Fibroblast of lung (primary cell): ENCODE data around the gene COCH. TPM values are rescaled to one million over a fixed set of nuclear protein-coding genes. Genes with fewer than 3 reads are reported as not detected.

ENCODE experiments used
- DNase-seq, 2 donors: peaks; one replicate each; pipeline versions ENCODE4 v3.0.0 to v3.0.0-alpha.2; 2010; ENCODE audit warnings: low read depth in 2 of 2
- H2AFZ ChIP-seq: 2 replicates; pipeline ENCODE4 v1.5.1; 2012; ENCODE audit warnings: low read length, control low read depth, inconsistent platforms
- H3K27ac ChIP-seq: 2 replicates; pipeline ENCODE4 v1.5.1; 2011; ENCODE audit warnings: low read length, control low read depth; ENCODE audit not compliant: insufficient read depth
- H3K27me3 ChIP-seq: 2 replicates; pipeline ENCODE4 v1.5.1; 2011; ENCODE audit warnings: mild to moderate bottlenecking, low read length; ENCODE audit not compliant: control insufficient read depth, insufficient read depth
- H3K36me3 ChIP-seq: 2 replicates; pipeline ENCODE4 v1.5.1; 2011; ENCODE audit warnings: low read length; ENCODE audit not compliant: control insufficient read depth, insufficient read depth
- H3K4me1 ChIP-seq: 2 replicates; pipeline ENCODE4 v1.5.1; 2011; ENCODE audit warnings: low read length; ENCODE audit not compliant: control insufficient read depth, insufficient read depth; ENCODE audit errors: extremely low read depth
- H3K4me2 ChIP-seq: 2 replicates; pipeline ENCODE4 v1.5.1; 2011; ENCODE audit warnings: low read length, control low read depth; ENCODE audit not compliant: insufficient read depth; ENCODE audit errors: extremely low read depth
- H3K4me3 ChIP-seq, 4 experiments: fragments of 200-600 bp in 1 of 4; sonication (generic) in 1 of 4; replicated peaks in 1 of 4; 2 replicates each; pipeline ENCODE4 v1.5.1; 2011 to 2016; ENCODE audit warnings: low read length in 4 of 4, low read depth in 3 of 4, mild to moderate bottlenecking in 3 of 4, control low read depth in 2 of 4, inconsistent platforms in 1 of 4, mixed read lengths in 1 of 4; ENCODE audit not compliant: insufficient read depth in 1 of 4; ENCODE audit errors: control extremely low read depth in 1 of 4
- H3K79me2 ChIP-seq: 2 replicates; pipeline ENCODE4 v1.5.1; 2012; ENCODE audit warnings: mild to moderate bottlenecking, low read length, inconsistent platforms; ENCODE audit not compliant: control insufficient read depth, insufficient read depth
- H3K9ac ChIP-seq: 2 replicates; pipeline ENCODE4 v1.5.1; 2011; ENCODE audit warnings: mild to moderate bottlenecking, low read length, control low read depth; ENCODE audit not compliant: insufficient read depth
- H3K9me3 ChIP-seq: 2 replicates; pipeline ENCODE4 v1.5.1; 2012; ENCODE audit warnings: low read depth, low read length; ENCODE audit not compliant: control insufficient read depth, insufficient read depth
- H4K20me1 ChIP-seq: 2 replicates; pipeline ENCODE4 v1.5.1; 2011; ENCODE audit warnings: low read length; ENCODE audit not compliant: control insufficient read depth, insufficient read depth; ENCODE audit errors: extremely low read depth
- CTCF ChIP-seq, 2 donors: IDR thresholded peaks in 1 of 2; conservative IDR thresholded peaks in 1 of 2; 1 replicate in 1 of 2; 2 replicates in 1 of 2; pipeline ENCODE4 v1.5.1; 2011 to 2012; ENCODE audit warnings: low read length in 2 of 2, control low read depth in 1 of 2, inconsistent platforms in 1 of 2, low read depth in 1 of 2, mild to moderate bottlenecking in 1 of 2
- EZH2 ChIP-seq: IDR thresholded peaks from 2 replicates; pipeline ENCODE4 v1.5.1; 2012; ENCODE audit warnings: low read length, control low read depth, mild to moderate bottlenecking; ENCODE audit errors: missing control alignments
- polyA plus RNA-seq, 2 donors: library from polyadenylated mRNA; depleted of rRNA in 1 of 2; stranded (reverse) in 1 of 2; unstranded in 1 of 2; fragments of >200 nt; gene quantifications; 2 replicates each; pipeline ENCODE4 v1.2.1, GENCODE V29; 2011 to 2012; ENCODE audit warnings: missing spikeins in 1 of 2
- total RNA-seq: library from RNA; depleted of rRNA; stranded (reverse); fragments of >200 nt; gene quantifications from 2 replicates; pipeline ENCODE4 v1.2.1, GENCODE V29; 2014

The COCH gene
- total and polyA plus RNA-seq, 2 donors (not counting 1 experiment from before 2014, with no cell fraction given) = 0.33 to 0.72 TPM

DNA sequence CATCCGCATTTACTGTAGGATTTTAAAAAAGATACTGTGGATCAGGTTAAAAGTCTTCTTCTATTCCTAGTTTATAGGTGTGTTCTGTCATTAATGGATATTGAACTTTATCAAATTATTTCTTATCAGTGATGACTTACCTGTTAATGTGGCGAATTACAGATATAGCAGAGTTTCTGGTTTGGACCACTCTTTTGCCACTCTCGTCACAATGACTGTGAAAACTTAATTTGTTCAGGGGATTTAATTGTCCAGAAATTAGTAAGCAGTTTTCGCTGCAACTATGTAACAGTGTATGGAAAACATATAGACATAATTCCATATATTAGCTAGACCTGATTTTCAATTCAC lies 14.9 kb downstream of the COCH start:
- Histone ChIP-seq H2AFZ (no peak overlapping the region), H3K79me2 (no peaks in the 10 kb centered on the region), H4K20me1 (no peaks in the 10 kb centered on the region), H3K27me3 (no peaks in the 10 kb centered on the region), H3K4me3 (no peak overlapping the region), H3K4me1 (no peaks in the 10 kb centered on the region), H3K9me3 (no peaks in the 10 kb centered on the region), H3K4me2 (no peak overlapping the region), H3K9ac (no peak overlapping the region), H3K27ac (no peak overlapping the region), H3K36me3 (no peaks in the 10 kb centered on the region)
- DNase-seq = no peak
- TF ChIP-seq CTCF (conservative IDR thresholded peaks at IDR 0.05 in 1 of 2, IDR thresholded peaks at IDR 0.05 in 1 of 2; ENCODE audit: low read depth in 1 of 2, low read length in 2 of 2) (no peak), EZH2 (no peak)

DNA sequence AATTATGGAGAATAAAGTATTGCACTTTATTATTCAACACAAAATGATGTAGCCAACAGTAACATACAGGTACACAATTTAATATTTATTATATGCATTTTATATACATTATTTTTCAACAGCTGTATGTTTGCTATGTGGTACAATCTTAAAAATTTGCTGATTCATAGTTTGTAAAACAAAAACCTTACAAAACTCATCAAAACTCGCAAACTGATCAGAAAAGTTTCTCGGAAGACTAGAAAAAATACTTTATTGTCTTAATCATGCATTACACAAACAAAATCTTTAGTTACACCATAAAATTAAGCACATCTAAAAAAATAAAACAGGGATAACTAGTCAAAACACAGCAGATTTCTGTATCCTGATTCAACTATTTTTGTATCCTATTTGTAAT lies 19.5 kb downstream of the COCH start:
- no peaks in the 10 kb centered on the region for H3K27me3 ChIP-seq
- H3K4me3 ChIP-seq = no peak overlapping the region
- no peak overlapping the region for H3K9ac ChIP-seq
- no peak overlapping the region for H2AFZ ChIP-seq
- no peak overlapping the region for H3K27ac ChIP-seq
- H3K36me3 ChIP-seq = peaks cover 3% of the 10 kb centered on the region
- H3K79me2 ChIP-seq = no peaks in the 10 kb centered on the region
- H3K9me3 ChIP-seq = no peaks in the 10 kb centered on the region
- no peak overlapping the region for H3K4me2 ChIP-seq
- no peaks in the 10 kb centered on the region for H4K20me1 ChIP-seq
- no peaks in the 10 kb centered on the region for H3K4me1 ChIP-seq
- DNase-seq = no peak
- TF ChIP-seq EZH2 = no peak
- no peak for TF ChIP-seq CTCF (conservative IDR thresholded peaks at IDR 0.05 in 1 of 2, IDR thresholded peaks at IDR 0.05 in 1 of 2; ENCODE audit: low read depth in 1 of 2, low read length in 2 of 2)

DNA sequence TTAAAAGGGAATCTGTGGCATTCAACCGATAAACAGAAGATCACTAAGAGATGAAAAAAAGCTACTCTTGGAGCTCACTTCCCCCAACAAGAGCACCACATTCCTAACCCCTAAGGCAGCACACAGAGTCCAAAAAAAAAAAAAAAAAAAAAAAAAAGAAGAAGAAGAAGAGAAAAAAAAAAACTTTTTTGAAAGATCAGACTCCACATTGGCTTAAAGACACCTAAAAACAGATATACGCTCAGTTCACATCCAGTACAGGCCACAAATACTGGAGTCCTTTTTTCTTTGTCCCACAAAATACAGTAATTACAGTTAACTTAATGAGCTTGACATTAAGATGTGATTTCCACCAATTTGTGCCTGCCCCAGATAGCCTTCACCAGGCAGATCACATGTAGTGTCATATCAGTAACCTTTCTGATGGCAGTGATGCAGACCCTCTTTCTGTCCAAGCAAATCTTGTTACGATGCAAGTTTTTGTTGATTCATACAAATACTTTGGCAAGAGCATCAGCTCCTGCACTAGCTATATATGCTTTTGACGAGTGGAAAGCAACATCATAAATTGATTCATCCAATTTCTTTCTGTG lies 20.7 kb downstream of the COCH start:
- H3K36me3 ChIP-seq = peaks cover 3% of the 10 kb centered on the region
- no peak overlapping the region for H2AFZ ChIP-seq
- no peak overlapping the region for H3K4me2 ChIP-seq
- H3K4me3 ChIP-seq = no peak overlapping the region
- no peak overlapping the region for H3K27ac ChIP-seq
- H4K20me1 ChIP-seq = no peaks in the 10 kb centered on the region
- no peak for DNase-seq
- H3K9ac ChIP-seq = no peak overlapping the region
- no peaks in the 10 kb centered on the region for H3K79me2 ChIP-seq
- H3K27me3 ChIP-seq = no peaks in the 10 kb centered on the region
- no peaks in the 10 kb centered on the region for H3K9me3 ChIP-seq
- no peak for TF ChIP-seq EZH2
- TF ChIP-seq CTCF (conservative IDR thresholded peaks at IDR 0.05 in 1 of 2, IDR thresholded peaks at IDR 0.05 in 1 of 2; ENCODE audit: low read depth in 1 of 2, low read length in 2 of 2) = no peak
- H3K4me1 ChIP-seq = no peaks in the 10 kb centered on the region
